ENCODE results near the gene INPP5D. TPM values are rescaled to one million over a fixed set of nuclear protein-coding genes. Genes with fewer than 3 reads are reported as not detected.

The INPP5D gene
- polyA plus RNA-seq, 3 donors: 30.6 to 90.2 (median 54.8) TPM

DNA sequence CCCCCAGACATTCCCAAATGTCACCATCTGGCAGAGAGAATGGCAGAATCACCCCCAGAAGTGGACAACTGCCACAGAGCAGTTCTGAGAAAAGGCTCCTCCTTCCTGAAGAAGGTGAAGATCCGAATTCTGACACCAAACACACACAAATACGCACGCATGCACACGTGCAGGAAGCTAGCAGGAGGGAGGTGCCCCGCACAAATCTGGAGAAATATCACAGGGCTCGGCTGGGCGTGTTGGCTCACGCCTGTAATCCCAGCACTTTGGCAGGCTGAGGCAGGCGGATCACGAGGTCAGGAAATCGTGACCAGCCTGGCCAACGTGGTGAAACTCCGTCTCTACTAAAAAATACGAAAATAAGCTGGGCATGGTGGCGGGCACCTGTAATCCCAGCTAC lies 152.9 kb downstream of the INPP5D start:
- Histone ChIP-seq H3K4me2 (replicated peaks; ENCODE audit: extremely low read depth, low read length, poor library complexity, severe bottlenecking) (no peak overlapping the region), H3K36me3 (replicated peaks in 1 of 2; ENCODE audit: control insufficient read depth in 1 of 2, insufficient read depth in 2 of 2, low read length in 2 of 2) (peaks cover 19 to 43% of the 10 kb centered on the region in 2 donors), H3K27ac (ENCODE audit: low read depth in 1 of 2, low read length in 2 of 2) (no peak overlapping the region), H4K20me1 (ENCODE audit: insufficient read depth, low read length) (peaks cover 24% of the 10 kb centered on the region), H3K9ac (ENCODE audit: insufficient read depth, low read length, poor library complexity, severe bottlenecking) (no peak overlapping the region), H3K4me1 (ENCODE audit: control insufficient read depth in 1 of 2, insufficient read depth in 2 of 2, low read length in 2 of 2) (no peaks in the 10 kb centered on the region), H2AFZ (ENCODE audit: insufficient read depth, low read depth, low read length, poor library complexity, severe bottlenecking) (no peak overlapping the region), H3K4me3 (replicated peaks in 1 of 3; ENCODE audit: low read depth in 2 of 3, low read length in 3 of 3) (no peak overlapping the region), H3K9me3 (replicated peaks in 1 of 2; ENCODE audit: control insufficient read depth in 1 of 2, insufficient read depth in 1 of 2, low read length in 2 of 2) (no peaks in the 10 kb centered on the region), H3K79me2 (ENCODE audit: insufficient read depth, low read length) (no peaks in the 10 kb centered on the region), H3K27me3 (ENCODE audit: control insufficient read depth in 2 of 2, insufficient read depth in 2 of 2, low read length in 2 of 2) (no peaks in the 10 kb centered on the region)
- TF ChIP-seq CTCF (IDR thresholded peaks at IDR 0.05): no peak
- Mint-ChIP-seq H3K27ac (peak overlapping the region in 1 of 7 donors; percentile 80), H3K9me3 (peaks cover 0 to 3% (median 0%) of the 10 kb centered on the region in 7 donors), H3K4me3 (no peak overlapping the region), H3K36me3 (peaks cover 30 to 49% of the 10 kb centered on the region in 2 donors), H3K4me1 (peaks cover under 1% of the 10 kb centered on the region), H3K27me3 (ENCODE audit: low read depth in 3 of 3) (peaks cover 0 to 2% (median 0%) of the 10 kb centered on the region in 3 donors)
- DNase-seq: no peak
- WGBS (ENCODE audit: insufficient coverage): 95% methylated on average over 11 of the region's 15 CpGs
- intact Hi-C loops (cut with micrococcal nuclease): no loop called here

DNA sequence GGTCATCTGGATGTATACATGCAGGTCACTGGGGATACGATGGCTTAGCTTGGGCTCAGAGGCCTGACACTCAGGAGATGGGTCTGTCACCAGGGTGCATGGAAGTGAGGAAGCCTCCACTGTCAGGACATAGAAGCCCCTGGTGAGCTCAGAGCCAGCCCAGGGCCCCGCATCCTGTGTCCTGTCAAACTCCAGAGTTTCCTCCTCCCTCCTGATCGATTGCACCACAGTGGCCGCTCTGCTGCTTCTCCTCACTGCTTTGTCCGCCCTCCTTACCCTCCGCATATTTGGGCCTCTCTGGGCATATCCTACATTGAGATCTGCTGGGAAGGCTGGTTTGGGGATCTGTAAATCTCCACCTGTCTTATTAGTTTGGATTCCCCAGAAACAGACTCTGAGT lies 153.8 kb downstream of the INPP5D start:
- Mint-ChIP-seq H3K4me3 (no peak overlapping the region), H3K4me1 (peaks cover 3% of the 10 kb centered on the region), H3K27me3 (ENCODE audit: low read depth in 3 of 3) (peaks cover 0 to 1% (median 1%) of the 10 kb centered on the region in 3 donors), H3K9me3 (peaks cover 0 to 7% (median 3%) of the 10 kb centered on the region in 7 donors), H3K36me3 (peaks cover 28 to 42% of the 10 kb centered on the region in 2 donors), H3K27ac (no peak overlapping the region)
- Histone ChIP-seq H3K79me2 (ENCODE audit: insufficient read depth, low read length) (no peaks in the 10 kb centered on the region), H3K4me2 (replicated peaks; ENCODE audit: extremely low read depth, low read length, poor library complexity, severe bottlenecking) (no peak overlapping the region), H3K4me3 (replicated peaks in 1 of 3; ENCODE audit: low read depth in 2 of 3, low read length in 3 of 3) (no peak overlapping the region), H3K36me3 (replicated peaks in 1 of 2; ENCODE audit: control insufficient read depth in 1 of 2, insufficient read depth in 2 of 2, low read length in 2 of 2) (peaks cover 10 to 33% of the 10 kb centered on the region in 2 donors), H3K9ac (ENCODE audit: insufficient read depth, low read length, poor library complexity, severe bottlenecking) (no peak overlapping the region), H3K9me3 (replicated peaks in 1 of 2; ENCODE audit: control insufficient read depth in 1 of 2, insufficient read depth in 1 of 2, low read length in 2 of 2) (no peaks in the 10 kb centered on the region), H3K27ac (ENCODE audit: low read depth in 1 of 2, low read length in 2 of 2) (no peak overlapping the region), H4K20me1 (ENCODE audit: insufficient read depth, low read length) (peaks cover 14% of the 10 kb centered on the region), H3K27me3 (ENCODE audit: control insufficient read depth in 2 of 2, insufficient read depth in 2 of 2, low read length in 2 of 2) (no peaks in the 10 kb centered on the region), H3K4me1 (ENCODE audit: control insufficient read depth in 1 of 2, insufficient read depth in 2 of 2, low read length in 2 of 2) (no peaks in the 10 kb centered on the region), H2AFZ (ENCODE audit: insufficient read depth, low read depth, low read length, poor library complexity, severe bottlenecking) (no peak overlapping the region)
- intact Hi-C loops (cut with micrococcal nuclease): no loop called here
- 100% methylated on average over 1 of the region's 6 CpGs for WGBS (ENCODE audit: insufficient coverage)
- no peak for DNase-seq
- no peak for TF ChIP-seq CTCF (IDR thresholded peaks at IDR 0.05)

Measured in CD14-positive monocyte (primary cell).